H1 (cell line): ENCODE results near the gene NELL2. TPM values are rescaled to one million over a fixed set of nuclear protein-coding genes. Genes with fewer than 3 reads are reported as not detected.

Source experiments
- CTCF ChIA-PET: fragments of 300-600 bp; sonication (Branson Sonifier 250); formaldehyde crosslinking; loops from one replicate; lab custom pipeline; 2021; ENCODE audit not compliant: partially characterized antibody; lab: Charles Lee
- POLR2A ChIA-PET: fragments of 300-600 bp; sonication (Branson Sonifier 250); formaldehyde crosslinking; loops from one replicate; lab custom pipeline; 2021; ENCODE audit warnings: inconsistent platforms; ENCODE audit not compliant: partially characterized antibody; lab: Charles Lee
- DNase-seq, 2 experiments: peaks; one replicate each; pipeline versions ENCODE4 v3.0.0 to v3.0.0-alpha.2; 2010 to 2022; ENCODE audit warnings: low spot score in 2 of 2, low read depth in 1 of 2, mixed read lengths in 1 of 2
- FAIRE-seq: peaks from 2 replicates; lab custom pipeline; 2011; peaks lifted over from hg19 to GRCh38; lab: Jason Lieb, UNC
- H2AFZ ChIP-seq: 2 replicates; pipeline ENCODE4 v1.8.1; 2012; ENCODE audit warnings: low read length, inconsistent platforms
- H2AK5ac ChIP-seq: 2 replicates; pipeline ENCODE4 v1.6.1; 2013; ENCODE audit warnings: low read depth, low read length
- H2BK120ac ChIP-seq: replicated peaks from 2 replicates; pipeline ENCODE3; 2013; ENCODE audit warnings: low read depth, low read length, inconsistent platforms
- H2BK12ac ChIP-seq: 2 replicates; pipeline ENCODE4 v1.6.1; 2013; ENCODE audit warnings: low read depth, low read length
- H2BK15ac ChIP-seq: 2 replicates; pipeline ENCODE4 v1.6.1; 2013; ENCODE audit warnings: low read length
- H2BK20ac ChIP-seq: 2 replicates; pipeline ENCODE4 v1.6.1; 2013; ENCODE audit warnings: low read length
- H2BK5ac ChIP-seq: 2 replicates; pipeline ENCODE4 v1.6.1; 2013; ENCODE audit warnings: low read depth, low read length
- H3K14ac ChIP-seq: 2 replicates; pipeline ENCODE4 v1.6.1; 2013; ENCODE audit warnings: inconsistent platforms; ENCODE audit not compliant: insufficient read length
- H3K18ac ChIP-seq: 2 replicates; pipeline ENCODE4 v1.6.1; 2013; ENCODE audit warnings: low read length; ENCODE audit errors: extremely low read depth
- H3K23ac ChIP-seq: 2 replicates; pipeline ENCODE4 v1.6.1; 2013; ENCODE audit warnings: inconsistent platforms; ENCODE audit not compliant: insufficient read length
- H3K23me2 ChIP-seq: 2 replicates; pipeline ENCODE4 v1.6.1; 2013; ENCODE audit warnings: low read depth, low read length
- H3K27ac ChIP-seq: 2 replicates; pipeline ENCODE4 v1.6.1; 2011; ENCODE audit warnings: low read depth, low read length, inconsistent platforms
- H3K27me3 ChIP-seq, 4 experiments: replicated peaks in 1 of 4; 1 replicate in 1 of 4; 2 replicates in 3 of 4; pipeline versions ENCODE4 v1.6.1 to v1.8.1; 2011 to 2013; ENCODE audit warnings: low read length in 3 of 4, mild to moderate bottlenecking in 3 of 4, inconsistent platforms in 2 of 4, mixed read lengths in 2 of 4, moderate library complexity in 1 of 4; ENCODE audit not compliant: control insufficient read depth in 3 of 4, insufficient read depth in 3 of 4; ENCODE audit errors: extremely low read depth in 1 of 4
- H3K36me3 ChIP-seq, 4 experiments: 2 replicates each; pipeline versions ENCODE4 v1.6.1 to v1.8.1; 2011 to 2013; ENCODE audit warnings: mild to moderate bottlenecking in 4 of 4, low read length in 3 of 4, moderate library complexity in 2 of 4, control low read depth in 1 of 4, inconsistent platforms in 1 of 4; ENCODE audit not compliant: insufficient read depth in 4 of 4, control insufficient read depth in 2 of 4
- H3K4ac ChIP-seq: replicated peaks from 2 replicates; pipeline ENCODE3; 2013; ENCODE audit warnings: low read length, low read depth, mixed read lengths, inconsistent platforms; ENCODE audit not compliant: insufficient read length
- H3K4me1 ChIP-seq, 4 experiments: replicated peaks in 1 of 4; 1 replicate in 1 of 4; 2 replicates in 3 of 4; pipeline versions ENCODE4 v1.6.1 to v1.8.1; 2011 to 2013; ENCODE audit warnings: low read length in 3 of 4, inconsistent platforms in 2 of 4, mixed read lengths in 1 of 4; ENCODE audit not compliant: insufficient read depth in 4 of 4, control insufficient read depth in 3 of 4
- H3K4me2 ChIP-seq, 2 experiments: 2 replicates each; pipeline versions ENCODE4 v1.6.1 to v1.8.1; 2011 to 2013; ENCODE audit warnings: low read depth in 2 of 2, low read length in 2 of 2, control low read depth in 1 of 2, inconsistent platforms in 1 of 2, mild to moderate bottlenecking in 1 of 2; ENCODE audit not compliant: insufficient read depth in 1 of 2
- H3K4me3 ChIP-seq, 4 experiments: fragments of 200-600, 300-600 bp in 1 of 4; sonication (generic), shearing (Covaris generic), sonication (Bioruptor Twin) in 1 of 4; 2 replicates each; pipeline versions ENCODE4 v1.5.1 to v1.8.1; 2011 to 2016; ENCODE audit warnings: low read length in 4 of 4, low read depth in 3 of 4, control low read depth in 2 of 4, inconsistent platforms in 2 of 4, mild to moderate bottlenecking in 2 of 4, mixed read lengths in 1 of 4, moderate library complexity in 1 of 4; ENCODE audit not compliant: insufficient read depth in 2 of 4; ENCODE audit errors: extremely low read depth in 1 of 4
- H3K56ac ChIP-seq: replicated peaks from 2 replicates; pipeline ENCODE3; 2013; ENCODE audit warnings: low read depth, mild to moderate bottlenecking, mixed read lengths, low read length, inconsistent platforms; ENCODE audit not compliant: insufficient read length
- H3K79me1 ChIP-seq: 2 replicates; pipeline ENCODE4 v1.6.1; 2013; ENCODE audit warnings: low read depth, low read length, control low read depth
- H3K79me2 ChIP-seq, 2 experiments: 2 replicates each; pipeline versions ENCODE4 v1.6.1 to v1.8.1; 2012 to 2013; ENCODE audit warnings: low read length in 2 of 2, mild to moderate bottlenecking in 2 of 2, inconsistent platforms in 1 of 2; ENCODE audit not compliant: insufficient read depth in 2 of 2, control insufficient read depth in 1 of 2
- H3K9ac ChIP-seq, 4 experiments: replicated peaks in 1 of 4; 1 replicate in 1 of 4; 2 replicates in 3 of 4; pipeline versions ENCODE4 v1.6.1 to v1.8.1; 2011 to 2013; ENCODE audit warnings: low read depth in 3 of 4, low read length in 3 of 4, control low read depth in 2 of 4, mild to moderate bottlenecking in 2 of 4, moderate library complexity in 2 of 4, inconsistent platforms in 1 of 4; ENCODE audit errors: extremely low read depth in 1 of 4
- H3K9me3 ChIP-seq, 2 experiments: 2 replicates each; pipeline versions ENCODE4 v1.6.1 to v1.8.1; 2012 to 2013; ENCODE audit warnings: mild to moderate bottlenecking in 2 of 2, moderate library complexity in 2 of 2, control low read depth in 1 of 2, inconsistent platforms in 1 of 2, low read depth in 1 of 2, low read length in 1 of 2, mixed read lengths in 1 of 2; ENCODE audit not compliant: insufficient read depth in 2 of 2
- H4K20me1 ChIP-seq, 2 experiments: replicated peaks in 1 of 2; 2 replicates each; pipeline versions ENCODE3 to v1.8.1; 2011 to 2013; ENCODE audit warnings: inconsistent platforms in 2 of 2, low read length in 2 of 2, mild to moderate bottlenecking in 1 of 2; ENCODE audit not compliant: insufficient read depth in 2 of 2, control insufficient read depth in 1 of 2
- H4K5ac ChIP-seq: 2 replicates; pipeline ENCODE4 v1.6.1; 2013; ENCODE audit warnings: low read length, low read depth, mixed read lengths, inconsistent platforms; ENCODE audit not compliant: insufficient read length
- H4K8ac ChIP-seq: 2 replicates; pipeline ENCODE4 v1.8.0; 2013; ENCODE audit warnings: mild to moderate bottlenecking, moderate library complexity, low read length, inconsistent platforms; ENCODE audit not compliant: insufficient read depth; ENCODE audit errors: extremely low read depth
- H4K91ac ChIP-seq: replicated peaks from 2 replicates; pipeline ENCODE3; 2013; ENCODE audit warnings: low read length, mixed read lengths, inconsistent platforms; ENCODE audit not compliant: insufficient read length
- GABPA ChIP-seq: IDR thresholded peaks from 2 replicates; pipeline ENCODE4 v1.6.1; 2011; ENCODE audit warnings: mild to moderate bottlenecking, low read length, moderate library complexity, borderline replicate concordance; ENCODE audit not compliant: insufficient read depth
- RXRA ChIP-seq: IDR thresholded peaks from 2 replicates; pipeline ENCODE4 v1.6.1; 2011; ENCODE audit warnings: low read depth, mild to moderate bottlenecking, low read length, moderate library complexity; ENCODE audit not compliant: insufficient read depth
- SIX5 ChIP-seq: IDR thresholded peaks from 2 replicates; pipeline ENCODE4 v1.6.1; 2011; ENCODE audit warnings: mild to moderate bottlenecking, low read depth, low read length
- WGBS, 2 experiments: shearing (Covaris generic) in 1 of 2; methylation state at CpG; one replicate each; pipeline versions ENCODE4 v1.1.6 to v1.1.7; 2013 to 2015; ENCODE audit warnings: low lambda C conversion rate in 2 of 2, mixed read lengths in 2 of 2, inconsistent platforms in 1 of 2, low coverage in 1 of 2, missing lambda C conversion rate in 1 of 2; ENCODE audit not compliant: insufficient replicate concordance in 2 of 2, insufficient coverage in 1 of 2, insufficient read length in 1 of 2; ENCODE audit errors: extremely low coverage in 1 of 2, missing lambda C conversion rate in 1 of 2; 5-methylcytosine and 5-hydroxymethylcytosine counted together
- polyA plus RNA-seq, 7 experiments: library from polyadenylated mRNA; depleted of rRNA in 3 of 7; stranded (reverse) in 5 of 7; unstranded in 2 of 7; fragments of >200 nt in 5 of 7; fragments of 200-250 nt in 2 of 7; gene quantifications; 1 replicate in 5 of 7; 2 replicates in 1 of 7; 4 replicates in 1 of 7; pipeline versions ENCODE4 v1.2.1 to v1.2.3, GENCODE V29; 2011 to 2013; ENCODE audit warnings: missing spikeins in 2 of 7, mixed read lengths in 2 of 7
- total RNA-seq: library from RNA; stranded (reverse); fragmentation: NEBNext Ultra II Directional; extraction: Animal tissue kit (Norgen Biotek cat#: 25700); gene quantifications from 2 replicates; pipeline ENCODE4 v1.2.1, GENCODE V29; 2021

Gene NELL2
- total and polyA plus RNA-seq, 2 of the 8 experiments (the other 6 are each of a cell fraction or from before 2014, with no cell fraction given), result 54.2 to 56.8 TPM

GRCh38 chr12:44709166-44709565 is 166.9 kb downstream of the NELL2 start:
- Histone ChIP-seq H3K79me2 (no peaks in the 10 kb centered on the region), H3K4me1 (no peaks in the 10 kb centered on the region), H2BK12ac (no peak overlapping the region), H2BK120ac (no peak overlapping the region), H2AK5ac (no peak overlapping the region), H3K18ac (no peak overlapping the region), H3K79me1 (no peaks in the 10 kb centered on the region), H3K4me3 (no peak overlapping the region), H3K27ac (no peak overlapping the region), H4K91ac (no peak overlapping the region), H3K23ac (no peak overlapping the region), H4K5ac (no peak overlapping the region), H3K56ac (no peak overlapping the region), H3K14ac (no peak overlapping the region), H3K36me3 (no peaks in the 10 kb centered on the region), H2AFZ (no peak overlapping the region), H3K23me2 (no peaks in the 10 kb centered on the region), H3K4ac (no peak overlapping the region), H2BK5ac (no peak overlapping the region), H3K9me3 (no peaks in the 10 kb centered on the region), H4K8ac (no peak overlapping the region), H2BK15ac (no peak overlapping the region), H3K4me2 (no peak overlapping the region), H3K27me3 (no peaks in the 10 kb centered on the region), H2BK20ac (no peak overlapping the region), H4K20me1 (no peaks in the 10 kb centered on the region), H3K9ac (no peak overlapping the region)
- 93% methylated on average over 2 of the region's 2 CpGs; no CpG with 5 or more reads in 1 of the 2 experiments for WGBS, 2 experiments
- TF ChIP-seq GABPA, result no peak
- TF ChIP-seq SIX5, result no peak
- no peak for TF ChIP-seq RXRA
- POLR2A ChIA-PET, result no interaction called here
- DNase-seq, result no peak
- no peak for FAIRE-seq
- CTCF ChIA-PET, result interaction anchor here (1.6 kb wide), 1 partner anchor 61 kb away, joined by 5 read pairs; no protein-coding TSS in a partner anchor
